ENCODE measurements around the gene DSG2.

Gene DSG2

DNA sequence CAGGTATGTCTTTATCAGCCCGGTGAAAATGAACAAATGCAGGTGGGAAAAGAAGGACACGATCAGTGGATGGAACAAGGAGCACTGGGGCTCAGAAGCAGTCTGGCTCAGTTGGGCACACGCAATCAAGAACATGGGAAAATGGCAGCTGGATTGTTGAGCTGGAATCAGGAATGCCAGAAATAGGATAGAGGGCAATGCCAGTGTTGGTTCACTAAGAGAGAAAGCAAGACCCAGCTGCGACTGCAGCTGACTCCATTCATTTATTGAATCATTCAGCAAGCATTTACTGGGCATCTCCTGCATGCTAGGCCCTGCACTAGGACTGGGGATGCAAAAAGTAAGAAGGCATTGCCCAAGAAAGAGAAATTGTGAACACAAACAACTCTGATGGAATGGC is 80.1 kb downstream of the DSG2 start:
- Histone ChIP-seq H3K4me1 (ENCODE audit: insufficient read depth, low read length, severe bottlenecking) (no peaks in the 10 kb centered on the region), H3F3A (ENCODE audit: insufficient read depth, low read length) (no peaks in the 10 kb centered on the region), H3K27ac (ENCODE audit: low read depth, low read length, poor library complexity, severe bottlenecking) (no peak overlapping the region), H2AFZ (ENCODE audit: low read length) (no peak overlapping the region), H3K36me3 (ENCODE audit: insufficient read depth, low read length) (no peaks in the 10 kb centered on the region), H3K9me3 (ENCODE audit: low read length) (no peaks in the 10 kb centered on the region), H3K27me3 (ENCODE audit: insufficient read depth, low read length) (no peaks in the 10 kb centered on the region), H3K4me2 (ENCODE audit: low read length) (no peak overlapping the region), H3K79me2 (ENCODE audit: insufficient read depth, low read length) (no peaks in the 10 kb centered on the region), H3K9ac (ENCODE audit: low read length) (no peak overlapping the region), H3K4me3 (ENCODE audit: low read depth, low read length, poor library complexity, severe bottlenecking) (no peak overlapping the region), H3K9me2 (ENCODE audit: low read depth, low read length) (no peaks in the 10 kb centered on the region), H4K20me1 (ENCODE audit: insufficient read depth, low read length) (no peaks in the 10 kb centered on the region)
- no peak for TF ChIP-seq EZH2 (IDR thresholded peaks at IDR 0.05; ENCODE audit: borderline replicate concordance, low read length)
- TF ChIP-seq, protein P1, sequence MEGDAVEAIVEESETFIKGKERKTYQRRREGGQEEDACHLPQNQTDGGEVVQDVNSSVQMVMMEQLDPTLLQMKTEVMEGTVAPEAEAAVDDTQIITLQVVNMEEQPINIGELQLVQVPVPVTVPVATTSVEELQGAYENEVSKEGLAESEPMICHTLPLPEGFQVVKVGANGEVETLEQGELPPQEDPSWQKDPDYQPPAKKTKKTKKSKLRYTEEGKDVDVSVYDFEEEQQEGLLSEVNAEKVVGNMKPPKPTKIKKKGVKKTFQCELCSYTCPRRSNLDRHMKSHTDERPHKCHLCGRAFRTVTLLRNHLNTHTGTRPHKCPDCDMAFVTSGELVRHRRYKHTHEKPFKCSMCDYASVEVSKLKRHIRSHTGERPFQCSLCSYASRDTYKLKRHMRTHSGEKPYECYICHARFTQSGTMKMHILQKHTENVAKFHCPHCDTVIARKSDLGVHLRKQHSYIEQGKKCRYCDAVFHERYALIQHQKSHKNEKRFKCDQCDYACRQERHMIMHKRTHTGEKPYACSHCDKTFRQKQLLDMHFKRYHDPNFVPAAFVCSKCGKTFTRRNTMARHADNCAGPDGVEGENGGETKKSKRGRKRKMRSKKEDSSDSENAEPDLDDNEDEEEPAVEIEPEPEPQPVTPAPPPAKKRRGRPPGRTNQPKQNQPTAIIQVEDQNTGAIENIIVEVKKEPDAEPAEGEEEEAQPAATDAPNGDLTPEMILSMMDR (IDR thresholded peaks at IDR 0.05; ENCODE audit: low read length), result no peak

DNA sequence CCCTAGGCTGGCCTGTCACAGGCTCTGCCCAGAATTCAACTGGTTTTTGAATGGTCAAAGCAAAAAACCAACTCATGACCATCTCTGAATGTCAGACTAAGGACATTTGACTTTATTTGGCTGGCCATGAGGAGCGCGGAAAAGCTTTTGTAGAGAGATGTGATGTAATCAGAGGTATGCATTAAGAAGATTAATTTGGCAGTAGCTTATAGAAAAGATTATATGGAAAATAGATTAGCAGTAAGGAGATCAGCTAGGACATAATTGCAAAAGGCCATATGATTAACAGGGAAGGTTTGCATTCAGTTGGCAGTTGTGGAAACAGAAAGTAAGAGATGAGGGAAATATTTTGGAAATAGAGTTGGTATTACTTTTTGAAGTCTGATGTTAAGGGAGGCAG is 81.4 kb downstream of the DSG2 start:
- no peak overlapping the region for H3K9ac ChIP-seq (ENCODE audit: low read length)
- no peaks in the 10 kb centered on the region for H4K20me1 ChIP-seq (ENCODE audit: insufficient read depth, low read length)
- H3K9me2 ChIP-seq (ENCODE audit: low read depth, low read length), result no peaks in the 10 kb centered on the region
- H2AFZ ChIP-seq (ENCODE audit: low read length), result no peak overlapping the region
- no peaks in the 10 kb centered on the region for H3K27me3 ChIP-seq (ENCODE audit: insufficient read depth, low read length)
- H3K36me3 ChIP-seq (ENCODE audit: insufficient read depth, low read length), result no peaks in the 10 kb centered on the region
- no peak for TF ChIP-seq EZH2 (IDR thresholded peaks at IDR 0.05; ENCODE audit: borderline replicate concordance, low read length)
- TF ChIP-seq, protein P1 (IDR thresholded peaks at IDR 0.05; ENCODE audit: low read length), result no peak
- no peaks in the 10 kb centered on the region for H3K4me1 ChIP-seq (ENCODE audit: insufficient read depth, low read length, severe bottlenecking)
- H3K27ac ChIP-seq (ENCODE audit: low read depth, low read length, poor library complexity, severe bottlenecking), result no peak overlapping the region
- H3K9me3 ChIP-seq (ENCODE audit: low read length), result no peaks in the 10 kb centered on the region
- H3K79me2 ChIP-seq (ENCODE audit: insufficient read depth, low read length), result no peaks in the 10 kb centered on the region
- no peak overlapping the region for H3K4me3 ChIP-seq (ENCODE audit: low read depth, low read length, poor library complexity, severe bottlenecking)
- H3F3A ChIP-seq (ENCODE audit: insufficient read depth, low read length), result no peaks in the 10 kb centered on the region
- no peak overlapping the region for H3K4me2 ChIP-seq (ENCODE audit: low read length)

DNA sequence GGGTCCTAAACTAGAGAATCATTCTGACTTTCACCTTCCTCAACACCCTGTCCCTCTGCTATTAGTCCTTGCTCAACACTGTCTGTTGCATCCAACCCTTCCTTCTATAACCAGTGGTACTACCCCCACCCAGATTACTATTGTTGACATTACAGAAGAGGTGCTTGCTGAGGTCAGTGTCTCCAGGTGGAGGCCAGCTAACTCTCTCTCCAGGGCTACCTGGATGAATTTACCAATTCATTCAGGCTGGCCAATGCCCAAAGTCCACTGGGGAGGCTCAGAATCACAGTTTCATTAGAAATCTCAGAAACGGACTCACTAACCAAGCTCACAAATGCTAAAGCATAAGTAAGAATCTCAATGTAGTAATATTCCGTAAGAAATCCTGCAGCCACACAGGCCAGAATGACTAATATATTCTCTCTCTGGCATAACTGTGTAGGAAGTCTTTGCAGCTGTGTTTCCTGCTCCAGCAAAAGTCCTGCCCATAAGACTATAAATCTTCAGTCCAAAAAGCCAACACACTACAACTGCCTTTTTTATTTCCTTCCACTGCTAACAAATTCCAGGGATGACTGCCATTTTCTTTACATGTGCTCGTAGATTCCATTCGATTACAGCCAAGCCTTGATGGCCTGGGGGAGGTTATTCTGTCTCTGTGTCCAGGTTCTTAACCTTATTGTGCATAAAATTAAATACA is 83.7 kb downstream of the DSG2 start:
- no peak overlapping the region for H3K27ac ChIP-seq (ENCODE audit: low read depth, low read length, poor library complexity, severe bottlenecking)
- no peaks in the 10 kb centered on the region for H3K36me3 ChIP-seq (ENCODE audit: insufficient read depth, low read length)
- no peaks in the 10 kb centered on the region for H3K27me3 ChIP-seq (ENCODE audit: insufficient read depth, low read length)
- no peaks in the 10 kb centered on the region for H3K79me2 ChIP-seq (ENCODE audit: insufficient read depth, low read length)
- H3K4me1 ChIP-seq (ENCODE audit: insufficient read depth, low read length, severe bottlenecking), result no peaks in the 10 kb centered on the region
- no peaks in the 10 kb centered on the region for H3K9me2 ChIP-seq (ENCODE audit: low read depth, low read length)
- no peak overlapping the region for H3K4me3 ChIP-seq (ENCODE audit: low read depth, low read length, poor library complexity, severe bottlenecking)
- no peaks in the 10 kb centered on the region for H4K20me1 ChIP-seq (ENCODE audit: insufficient read depth, low read length)
- H3K9me3 ChIP-seq (ENCODE audit: low read length), result no peaks in the 10 kb centered on the region
- H3K9ac ChIP-seq (ENCODE audit: low read length), result no peak overlapping the region
- no peaks in the 10 kb centered on the region for H3F3A ChIP-seq (ENCODE audit: insufficient read depth, low read length)
- H2AFZ ChIP-seq (ENCODE audit: low read length), result no peak overlapping the region
- H3K4me2 ChIP-seq (ENCODE audit: low read length), result no peak overlapping the region
- TF ChIP-seq EZH2 (IDR thresholded peaks at IDR 0.05; ENCODE audit: borderline replicate concordance, low read length), result no peak
- TF ChIP-seq, protein P1 (IDR thresholded peaks at IDR 0.05; ENCODE audit: low read length), result no peak

Data from OCI-LY1 (cell line).